Dermis microvascular lymphatic vessel endothelial cell (primary cell): ENCODE results near the gene SLC7A8. TPM values are rescaled to one million over a fixed set of nuclear protein-coding genes. Genes with fewer than 3 reads are reported as not detected.
"Not testable (repeated sequence)": the region's sequence is repeated elsewhere in the genome, so short reads cannot be mapped to it uniquely, and the experiment has no call there.

Source experiments
- DNase-seq, 2 donors: peaks; one replicate each; pipeline versions ENCODE4 v3.0.0 to v3.0.0-alpha.2; 2010; ENCODE audit warnings: low read depth in 2 of 2
- total RNA-seq: library from RNA; depleted of rRNA; stranded (reverse); fragments of >200 nt; gene quantifications from 2 replicates; pipeline ENCODE4 v1.2.1, GENCODE V29; 2014

Gene SLC7A8
- total RNA-seq, 1 donor from 2014 or later: 0.13 TPM

- no peak for DNase-seq
Observed at GRCh38 chr14:23114669-23115038, 68.8 kb downstream of the SLC7A8 start.

- no peak for DNase-seq
Observed at GRCh38 chr14:23114120-23114458, 69.4 kb downstream of the SLC7A8 start.

- no peak for DNase-seq
Observed at GRCh38 chr14:23113431-23114119, 69.9 kb downstream of the SLC7A8 start.

- DNase-seq: no peak
Observed at GRCh38 chr14:23112359-23113178, 70.9 kb downstream of the SLC7A8 start.

GRCh38 chr14:23110579-23111365 lies 72.7 kb downstream of the SLC7A8 start:
- DNase-seq: no peak

GRCh38 chr14:23109769-23110168 lies 73.7 kb downstream of the SLC7A8 start:
- DNase-seq: no peak

GRCh38 chr14:23108169-23108568 lies 75.3 kb downstream of the SLC7A8 start:
- DNase-seq: not testable (repeated sequence)

- not testable (repeated sequence) for DNase-seq
Observed at GRCh38 chr14:23107620-23108019, 75.8 kb downstream of the SLC7A8 start.

GRCh38 chr14:23106747-23107045 lies 76.8 kb downstream of the SLC7A8 start:
- DNase-seq: no peak

- no peak for DNase-seq
Observed at GRCh38 chr14:23105348-23105824, 78.1 kb downstream of the SLC7A8 start.

GRCh38 chr14:23104591-23105347 lies 78.7 kb downstream of the SLC7A8 start, which contains the start of gene CIROP:
CIROP (minus strand) TSS chr14:23104989; CDS start chr14:23104920, 69 bp downstream.
- no peak for DNase-seq

- no peak for DNase-seq
Observed at GRCh38 chr14:23104070-23104590, 79.3 kb downstream of the SLC7A8 start.

- no peak for DNase-seq
Observed at GRCh38 chr14:23103581-23103980, 79.9 kb downstream of the SLC7A8 start.

GRCh38 chr14:23102801-23103200 lies 80.7 kb downstream of the SLC7A8 start:
- no peak for DNase-seq

- no peak for DNase-seq
Observed at GRCh38 chr14:23101986-23102625, 81.4 kb downstream of the SLC7A8 start.

GRCh38 chr14:23101213-23101970 lies 82.1 kb downstream of the SLC7A8 start:
- DNase-seq: no peak

- no peak for DNase-seq
Observed at GRCh38 chr14:23099212-23099861, 84.1 kb downstream of the SLC7A8 start.

GRCh38 chr14:23097786-23098185 lies 85.7 kb downstream of the SLC7A8 start:
- no peak for DNase-seq
